Measurements from ENCODE around the gene FILIP1L.

FILIP1L gene

GRCh38 chr3:100125161-100125938 lies 11.0 kb upstream of the FILIP1L start:
- no peak overlapping the region for H3K27ac ChIP-seq
- TF ChIP-seq CTCF (conservative IDR thresholded peaks at IDR 0.05): no peak

- no peak for TF ChIP-seq ZFX (IDR thresholded peaks at IDR 0.05)
- TF ChIP-seq CTCF (conservative IDR thresholded peaks at IDR 0.05): no peak
- H3K27ac ChIP-seq: no peak overlapping the region
These were observed 10.0 kb upstream of the FILIP1L start for GRCh38 chr3:100124201-100124761.

GRCh38 chr3:100123112-100123511 lies 8.8 kb upstream of the FILIP1L start:
- TF ChIP-seq CTCF (conservative IDR thresholded peaks at IDR 0.05) (no peak), ZFX (IDR thresholded peaks at IDR 0.05) (no peak)
- no peak overlapping the region for H3K27ac ChIP-seq

GRCh38 chr3:100122321-100122720 lies 8.0 kb upstream of the FILIP1L start:
- TF ChIP-seq ZFX (IDR thresholded peaks at IDR 0.05) (no peak), CTCF (conservative IDR thresholded peaks at IDR 0.05) (no peak)
- H3K27ac ChIP-seq: no peak overlapping the region

- TF ChIP-seq CTCF (conservative IDR thresholded peaks at IDR 0.05): no peak
- TF ChIP-seq ZFX (IDR thresholded peaks at IDR 0.05): no peak
- no peak overlapping the region for H3K27ac ChIP-seq
These were observed 6.4 kb upstream of the FILIP1L start for GRCh38 chr3:100120693-100121092.

GRCh38 chr3:100120012-100120411 lies 5.7 kb upstream of the FILIP1L start:
- no peak overlapping the region for H3K27ac ChIP-seq
- no peak for TF ChIP-seq ZFX (IDR thresholded peaks at IDR 0.05)
- TF ChIP-seq CTCF (conservative IDR thresholded peaks at IDR 0.05): no peak

GRCh38 chr3:100117093-100117492 lies 2.8 kb upstream of the FILIP1L start:
- TF ChIP-seq CTCF (conservative IDR thresholded peaks at IDR 0.05): no peak
- no peak for TF ChIP-seq ZFX (IDR thresholded peaks at IDR 0.05)
- H3K27ac ChIP-seq: no peak overlapping the region
